HL-60 (cell line): ENCODE data around the gene NEK5.

ENCODE experiments used
- DNase-seq, 2 experiments: peaks; one replicate each; pipeline ENCODE4 v3.0.0-alpha.2; 2010 to 2020; ENCODE audit warnings: low read depth in 1 of 2, low spot score in 1 of 2
- H3K27ac ChIP-seq: fragments of 250-450 bp; sonication (Bioruptor Pico); replicated peaks from 2 replicates; pipeline ENCODE4 v1.5.1; 2020; ENCODE audit warnings: mild to moderate bottlenecking, moderate library complexity
- H3K27me3 ChIP-seq: fragments of 250-450 bp; sonication (Bioruptor Pico); 2 replicates; pipeline ENCODE4 v1.5.1; 2021; ENCODE audit warnings: mild to moderate bottlenecking, moderate library complexity; ENCODE audit not compliant: insufficient read depth, poor library complexity, severe bottlenecking
- H3K4me3 ChIP-seq: replicated peaks from 2 replicates; pipeline ENCODE4 v1.5.1; 2011; ENCODE audit warnings: mild to moderate bottlenecking, control low read depth, low read length; ENCODE audit not compliant: insufficient read depth
- GABPA ChIP-seq: IDR thresholded peaks from 2 replicates; pipeline ENCODE4 v1.6.1; 2012; ENCODE audit warnings: low read depth
- POLR2AphosphoS5 ChIP-seq: IDR thresholded peaks from 2 replicates; pipeline ENCODE4 v1.6.1; 2012; ENCODE audit warnings: low read depth
- REST ChIP-seq: IDR thresholded peaks from 2 replicates; pipeline ENCODE4 v1.6.1; 2012; ENCODE audit warnings: low read depth; ENCODE audit not compliant: insufficient replicate concordance
- SPI1 ChIP-seq: IDR thresholded peaks from 2 replicates; pipeline ENCODE4 v1.6.1; 2012; ENCODE audit warnings: low read depth, mild to moderate bottlenecking, borderline replicate concordance
- TF ChIP-seq, protein P1 (sequence below): IDR thresholded peaks from one replicate; pipeline ENCODE4 v1.5.1; 2011; ENCODE audit warnings: low read length, control low read depth, inconsistent platforms; ENCODE audit not compliant: insufficient read depth

Gene NEK5

GRCh38 chr13:52026246-52026626 is 102.6 kb downstream of the NEK5 start:
- H3K4me3 ChIP-seq = no peak overlapping the region
- DNase-seq = no peak
- no peak overlapping the region for H3K27ac ChIP-seq
- TF ChIP-seq POLR2AphosphoS5 = no peak
- no peak for TF ChIP-seq GABPA
- TF ChIP-seq REST = no peak
- TF ChIP-seq SPI1 = no peak
- TF ChIP-seq, protein P1, sequence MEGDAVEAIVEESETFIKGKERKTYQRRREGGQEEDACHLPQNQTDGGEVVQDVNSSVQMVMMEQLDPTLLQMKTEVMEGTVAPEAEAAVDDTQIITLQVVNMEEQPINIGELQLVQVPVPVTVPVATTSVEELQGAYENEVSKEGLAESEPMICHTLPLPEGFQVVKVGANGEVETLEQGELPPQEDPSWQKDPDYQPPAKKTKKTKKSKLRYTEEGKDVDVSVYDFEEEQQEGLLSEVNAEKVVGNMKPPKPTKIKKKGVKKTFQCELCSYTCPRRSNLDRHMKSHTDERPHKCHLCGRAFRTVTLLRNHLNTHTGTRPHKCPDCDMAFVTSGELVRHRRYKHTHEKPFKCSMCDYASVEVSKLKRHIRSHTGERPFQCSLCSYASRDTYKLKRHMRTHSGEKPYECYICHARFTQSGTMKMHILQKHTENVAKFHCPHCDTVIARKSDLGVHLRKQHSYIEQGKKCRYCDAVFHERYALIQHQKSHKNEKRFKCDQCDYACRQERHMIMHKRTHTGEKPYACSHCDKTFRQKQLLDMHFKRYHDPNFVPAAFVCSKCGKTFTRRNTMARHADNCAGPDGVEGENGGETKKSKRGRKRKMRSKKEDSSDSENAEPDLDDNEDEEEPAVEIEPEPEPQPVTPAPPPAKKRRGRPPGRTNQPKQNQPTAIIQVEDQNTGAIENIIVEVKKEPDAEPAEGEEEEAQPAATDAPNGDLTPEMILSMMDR = no peak
- H3K27me3 ChIP-seq = no peaks in the 10 kb centered on the region

DNA sequence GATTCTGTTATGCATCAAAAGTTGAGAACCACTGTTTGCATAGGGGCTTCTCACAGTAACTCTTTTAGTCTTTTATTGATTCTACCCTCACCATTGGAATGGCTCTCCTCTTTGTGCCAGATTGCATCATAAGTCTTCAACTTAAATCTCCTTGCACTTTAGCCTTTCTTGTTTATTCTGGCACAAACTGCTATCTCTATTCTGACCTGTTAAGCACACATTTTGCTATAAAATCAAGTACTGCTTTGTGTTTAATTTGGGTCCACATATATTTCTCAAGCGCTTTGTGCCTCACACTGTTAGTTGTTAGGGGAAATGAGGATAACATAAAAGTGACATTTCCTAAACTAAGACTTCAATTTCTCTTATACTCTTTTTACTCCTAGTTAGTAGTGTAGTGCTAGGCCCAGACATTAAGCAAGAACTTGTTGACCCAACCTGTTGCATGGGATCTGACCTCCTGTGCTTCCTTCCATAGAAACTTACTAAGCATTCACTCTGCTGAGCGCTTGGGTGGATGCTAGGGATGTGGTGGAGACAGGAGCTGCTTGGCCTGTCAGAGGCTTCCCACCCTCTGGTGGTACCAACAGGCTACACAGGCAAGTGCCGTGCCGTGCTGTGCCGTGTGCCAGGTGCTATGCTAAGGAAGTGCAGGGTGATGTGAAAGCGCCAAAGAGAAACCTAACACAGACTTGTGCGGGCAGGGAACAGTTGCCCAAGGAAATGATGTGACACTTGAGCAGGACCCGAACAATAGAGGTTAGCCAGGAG is 103.2 kb downstream of the NEK5 start:
- TF ChIP-seq REST (no peak), SPI1 (no peak), GABPA (no peak), POLR2AphosphoS5 (no peak)
- TF ChIP-seq, protein P1 = no peak
- Histone ChIP-seq H3K27ac (no peak overlapping the region), H3K4me3 (no peak overlapping the region), H3K27me3 (no peaks in the 10 kb centered on the region)
- DNase-seq = no peak

- H3K4me3 ChIP-seq = no peak within 1 kb of the TSS
- no peak within 1 kb of the TSS for H3K27ac ChIP-seq
- TF ChIP-seq GABPA (no peak), REST (no peak)
- TF ChIP-seq, protein P1 = no peak
- no peak for DNase-seq
- no peaks in the 10 kb centered on the region for H3K27me3 ChIP-seq
These were observed 104.4 kb downstream of the NEK5 start, which contains the start of gene UTP14C for GRCh38 chr13:52024481-52024880. Gene UTP14C, plus strand, starts transcription at chr13:52024691. Its CDS starts 4,114 bp downstream, at chr13:52028805.
